ENCODE data around the gene MAP3K5.
A peak's percentile ranks its signal among the peaks of the same experiment; 100 is the strongest.
"Not testable (repeated sequence)": the region's sequence is repeated elsewhere in the genome, so short reads cannot be mapped to it uniquely, and the experiment has no call there.

The MAP3K5 gene

DNA sequence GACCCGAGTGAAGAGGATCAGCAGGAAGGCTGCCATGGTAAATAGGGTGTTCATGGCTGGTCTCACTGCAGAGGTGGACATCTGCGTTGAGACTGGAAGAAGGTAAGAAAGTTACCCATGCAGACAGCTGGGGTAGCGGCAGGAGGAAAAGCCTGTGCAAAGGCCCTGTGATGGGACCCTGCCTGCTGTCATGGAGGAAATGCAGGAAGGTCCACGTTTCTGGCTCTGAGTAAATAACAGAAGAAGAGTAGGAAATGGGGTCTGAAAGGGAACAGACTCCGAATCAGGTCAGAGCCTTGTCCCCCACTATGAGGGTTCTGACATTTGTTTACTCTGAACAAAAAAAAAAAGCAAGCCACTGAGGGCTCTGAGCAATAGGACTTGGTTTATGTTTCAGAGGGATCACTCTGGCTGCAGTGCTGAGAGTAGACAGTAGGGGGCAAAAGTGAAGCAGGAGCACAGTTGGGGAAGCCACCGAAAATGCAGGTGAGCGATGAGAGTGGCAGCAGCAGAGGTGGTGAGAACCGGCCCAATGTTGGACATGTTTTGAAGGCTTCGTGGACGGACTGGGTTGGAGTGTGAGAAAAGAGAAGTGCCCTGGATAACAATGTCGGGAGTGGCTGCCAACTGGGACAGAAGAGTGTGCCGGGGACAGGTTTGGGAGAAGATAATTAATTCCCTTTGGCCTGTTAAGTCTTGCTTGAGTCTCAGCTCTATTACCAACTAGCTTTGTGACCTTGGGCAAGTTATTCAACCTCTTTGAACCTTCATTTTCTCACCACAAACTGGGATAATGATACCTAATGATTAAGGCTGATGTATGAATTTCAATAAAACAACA, 184.1 kb downstream of the MAP3K5 start:
- peak; percentile 41 for DNase-seq (ENCODE audit: low spot score)

DNA sequence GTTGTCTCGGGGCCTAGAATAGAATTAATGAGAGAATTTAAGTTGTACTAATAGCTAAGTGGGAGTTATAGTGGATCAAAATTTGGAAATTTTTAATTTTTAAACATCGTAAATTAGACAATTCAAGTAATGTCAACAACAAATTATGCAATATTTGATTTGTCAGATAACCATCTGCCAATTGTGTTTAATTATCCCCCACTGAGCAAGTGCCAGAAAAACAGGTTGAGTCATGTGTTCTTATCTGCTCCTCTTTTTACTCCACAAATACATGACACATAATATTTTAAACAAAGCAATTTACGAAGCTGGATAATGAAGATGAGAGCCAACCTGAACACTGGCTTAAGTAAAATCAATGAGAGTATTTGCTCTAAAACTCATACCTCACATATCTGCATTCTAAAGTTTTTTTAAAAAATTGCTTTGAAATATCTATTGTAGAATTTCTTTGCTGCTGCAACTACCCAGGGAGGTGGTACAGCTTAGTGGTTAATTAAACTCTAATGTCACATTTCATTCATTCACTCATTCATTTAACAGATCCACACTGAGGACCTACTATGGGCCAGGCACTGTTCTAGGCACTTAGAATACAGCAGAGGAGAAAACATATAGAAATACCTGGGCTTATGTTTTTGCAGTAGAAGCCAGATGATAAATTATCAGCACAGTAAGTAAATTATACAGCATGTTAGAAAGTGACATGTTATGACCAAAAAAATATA, 184.9 kb downstream of the MAP3K5 start:
- no peak for DNase-seq (ENCODE audit: low spot score)

GRCh38 chr6:136604928-136605510, 187.3 kb downstream of the MAP3K5 start:
- DNase-seq (ENCODE audit: low spot score): no peak

DNA sequence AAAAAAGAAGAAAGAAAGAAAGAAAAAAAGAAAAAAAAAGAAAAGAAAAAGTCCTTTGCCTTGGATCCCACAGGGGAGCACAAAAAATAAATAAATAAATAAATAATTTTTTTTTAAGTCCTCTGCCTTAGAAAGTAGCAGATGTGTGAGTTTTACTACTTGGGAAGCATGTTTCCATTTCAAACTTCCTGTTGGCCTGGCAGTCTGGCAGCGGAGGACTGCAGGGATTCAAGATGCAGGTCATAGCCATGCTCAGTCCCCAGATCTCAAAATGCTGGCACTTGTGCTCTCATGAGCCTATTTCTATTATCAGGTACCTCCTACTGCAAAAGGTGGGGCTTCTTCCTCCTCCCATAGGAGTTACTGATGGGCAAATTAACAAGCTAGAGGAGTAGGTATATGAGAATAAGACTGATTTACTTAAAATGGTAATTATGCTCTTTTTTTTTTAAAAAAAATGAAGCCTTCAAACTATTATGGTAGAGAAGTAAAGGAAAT, 187.9 kb downstream of the MAP3K5 start:
- peak; percentile 17 for DNase-seq (ENCODE audit: low spot score)

DNA sequence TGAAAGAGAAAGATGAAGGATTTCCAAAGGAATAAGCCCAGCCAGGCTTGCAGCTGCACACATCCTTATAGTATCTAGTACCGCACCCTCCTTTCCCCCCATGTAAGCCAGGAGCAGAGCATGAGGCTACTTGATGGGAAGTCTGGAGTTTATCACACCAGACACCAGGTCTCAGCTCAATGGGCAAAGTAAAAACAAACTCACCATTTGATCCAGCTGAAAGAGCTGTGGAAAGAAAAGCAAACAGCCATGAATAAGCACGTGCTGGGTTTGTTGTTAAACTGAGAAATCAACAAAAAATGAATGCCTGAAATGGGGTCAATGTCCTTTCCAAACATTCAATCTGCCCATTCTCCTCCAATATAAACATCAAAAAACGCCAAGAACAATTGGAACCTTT, 191.5 kb downstream of the MAP3K5 start:
- no peak for DNase-seq (ENCODE audit: low spot score)

GRCh38 chr6:136599329-136600011, 192.8 kb downstream of the MAP3K5 start:
- DNase-seq (ENCODE audit: low spot score): no peak

DNA sequence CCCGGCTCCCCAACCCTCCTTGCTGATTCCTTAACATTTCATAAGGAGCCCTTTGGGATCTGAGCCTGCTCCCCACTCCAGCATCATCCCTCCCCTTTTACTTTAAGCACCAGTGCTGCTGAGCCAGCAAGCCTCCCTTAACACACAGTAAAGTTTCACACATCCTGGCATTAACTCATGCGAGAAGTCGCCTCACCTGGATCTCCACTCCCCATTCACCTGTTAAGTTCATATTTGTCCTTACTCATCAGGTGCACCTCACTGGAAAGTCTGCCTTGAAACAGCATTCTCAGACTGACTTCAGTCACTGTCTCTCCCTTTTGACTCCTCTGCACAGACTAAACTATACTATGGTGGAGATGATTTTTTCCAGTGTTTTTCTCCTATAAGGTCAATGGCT, 194.2 kb downstream of the MAP3K5 start:
- no peak for DNase-seq (ENCODE audit: low spot score)

DNA sequence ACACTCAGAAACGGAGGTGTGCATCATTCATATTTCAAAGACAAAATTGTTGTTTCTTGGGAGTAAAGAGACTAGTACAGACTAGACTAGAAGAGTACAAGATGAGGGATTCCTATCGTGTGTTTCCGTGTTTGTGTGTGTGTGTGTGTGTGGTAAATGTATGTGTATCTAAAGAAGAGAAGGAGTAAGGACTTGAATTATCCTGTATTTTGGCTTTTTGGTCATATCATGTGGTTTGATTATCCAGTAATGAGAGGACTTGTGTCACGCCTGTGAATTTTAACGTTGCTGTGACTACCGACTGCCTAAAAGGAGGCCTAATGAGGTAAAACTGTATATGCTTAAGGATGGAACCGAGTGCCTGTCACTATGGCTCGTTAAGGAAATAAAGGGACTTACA, 197.6 kb downstream of the MAP3K5 start:
- DNase-seq (ENCODE audit: low spot score): no peak

GRCh38 chr6:136593748-136594490, 198.4 kb downstream of the MAP3K5 start:
- no peak for DNase-seq (ENCODE audit: low spot score)

DNA sequence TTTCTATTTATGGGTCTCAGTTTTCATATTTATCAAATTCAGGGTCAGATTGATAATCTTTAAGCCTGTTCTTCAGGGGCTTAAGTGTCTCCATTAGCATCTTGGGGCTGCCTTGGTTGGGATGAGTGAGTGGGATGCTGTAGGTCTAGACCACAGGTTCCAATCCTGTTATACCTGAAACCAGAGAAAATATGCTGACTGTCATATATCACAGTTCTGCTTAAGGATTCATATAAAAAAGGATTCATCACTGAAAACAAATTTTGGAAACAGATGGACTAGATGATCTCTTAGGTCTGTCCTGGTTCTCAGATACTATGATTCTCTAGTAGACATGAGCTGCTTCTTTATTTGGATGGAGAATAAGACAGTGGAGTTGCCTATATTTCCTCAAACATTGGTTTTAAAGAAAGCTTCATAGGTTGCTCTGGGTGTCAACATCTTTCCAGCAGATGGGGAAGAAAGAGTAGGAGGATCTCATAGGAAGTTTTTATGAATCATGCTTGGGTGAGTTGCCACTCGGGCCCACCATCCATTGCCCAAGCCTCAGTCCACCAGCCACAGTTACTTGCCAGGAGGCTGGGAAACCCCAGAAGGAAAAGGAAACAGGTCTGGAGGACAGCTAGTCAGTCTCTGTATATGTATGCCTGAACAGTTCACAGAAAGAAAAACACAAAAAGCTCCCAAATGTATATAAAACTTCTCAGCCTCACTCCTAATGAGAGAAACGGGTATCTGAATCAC, 199.2 kb downstream of the MAP3K5 start:
- no peak for DNase-seq (ENCODE audit: low spot score)

- DNase-seq (ENCODE audit: low spot score): no peak
Observed at GRCh38 chr6:136591617-136592016, 200.7 kb downstream of the MAP3K5 start.

- not testable (repeated sequence) for DNase-seq (ENCODE audit: low spot score)
Observed at GRCh38 chr6:136590846-136591245, 201.4 kb downstream of the MAP3K5 start.

GRCh38 chr6:136587527-136587926, 204.8 kb downstream of the MAP3K5 start:
- DNase-seq (ENCODE audit: low spot score): no peak

DNA sequence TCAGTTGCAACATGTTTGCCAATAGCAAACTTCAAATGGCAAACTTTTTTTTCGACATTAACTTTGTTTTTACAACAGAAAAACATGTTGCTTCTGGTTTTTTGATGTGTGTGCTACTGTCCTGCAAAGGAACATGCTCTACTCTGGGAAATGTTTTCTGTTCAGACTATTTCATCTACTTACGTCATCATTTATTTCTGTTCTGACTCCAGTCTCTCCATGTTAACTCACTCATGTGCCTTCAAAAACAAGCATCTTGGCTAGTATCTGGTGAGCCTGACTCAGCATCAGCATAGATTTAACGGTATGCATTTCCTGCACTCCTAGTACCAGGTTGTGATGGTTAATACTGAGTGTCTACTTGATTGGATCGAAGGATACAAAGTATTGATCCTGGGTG, 206.0 kb downstream of the MAP3K5 start:
- DNase-seq (ENCODE audit: low spot score): no peak

GRCh38 chr6:136585523-136585922, 206.8 kb downstream of the MAP3K5 start:
- not testable (repeated sequence) for DNase-seq (ENCODE audit: low spot score)

DNA sequence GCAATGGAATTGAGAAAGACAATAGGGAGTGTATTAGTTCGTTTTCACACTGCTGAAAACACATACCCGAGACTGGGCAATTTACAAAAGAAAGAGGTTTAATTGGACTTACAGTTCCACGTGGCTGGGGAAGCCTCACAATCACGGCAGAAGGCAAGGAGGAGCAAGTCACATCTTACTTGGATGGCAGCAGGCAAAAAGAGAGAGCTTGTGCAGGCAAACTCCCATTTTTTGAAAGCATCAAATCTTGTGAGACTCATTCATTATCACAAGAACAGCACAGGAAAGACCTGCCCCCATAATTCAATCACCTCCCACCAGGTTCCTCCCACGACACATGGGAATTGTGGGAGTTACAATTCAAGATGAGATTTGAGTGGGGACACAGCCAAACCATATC, 208.0 kb downstream of the MAP3K5 start:
- DNase-seq (ENCODE audit: low spot score): not testable (repeated sequence)

- DNase-seq (ENCODE audit: low spot score): no peak
Observed at GRCh38 chr6:136582711-136583471, 209.4 kb downstream of the MAP3K5 start.

DNA sequence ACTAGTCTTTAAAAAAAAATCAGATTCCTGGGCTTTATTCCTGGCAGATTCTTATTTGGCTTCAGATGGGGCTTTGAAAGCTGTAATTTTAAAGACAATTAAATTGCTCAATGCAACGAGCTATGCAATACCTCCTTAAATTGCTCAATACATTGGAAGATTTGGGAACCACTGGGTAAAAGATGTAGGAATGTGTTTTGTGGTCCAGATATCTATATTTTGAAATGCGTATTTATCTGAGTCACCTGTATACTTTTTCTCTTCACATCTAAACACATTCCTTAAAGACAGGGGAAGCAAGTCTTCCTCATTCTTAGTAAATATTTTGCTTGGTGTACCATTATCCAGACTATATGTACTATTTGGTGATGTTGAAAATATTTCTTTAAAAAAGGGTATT, 212.5 kb downstream of the MAP3K5 start:
- no peak for DNase-seq (ENCODE audit: low spot score)

GRCh38 chr6:136576821-136577220, 215.5 kb downstream of the MAP3K5 start:
- DNase-seq (ENCODE audit: low spot score): no peak

- no peak for DNase-seq (ENCODE audit: low spot score)
Observed at GRCh38 chr6:136571496-136571895, 220.8 kb downstream of the MAP3K5 start.
